Measurements from ENCODE around the gene DTX4. TPM values are rescaled to one million over a fixed set of nuclear protein-coding genes. Genes with fewer than 3 reads are reported as not detected.

Gene DTX4
- total RNA-seq, 1 experiment from 2014 or later, result 7.6 TPM

- ChIA-PET POLR2A (no interaction called here), RAD21 (ENCODE audit: low non-redundant PET in 1 of 2, low total read pairs in 2 of 2, uncharacterized antibody in 2 of 2, unreplicated experiment in 2 of 2) (no interaction called here), CTCF (no interaction called here)
- H3K4me1 ChIP-seq (ENCODE audit: control insufficient read depth in 1 of 2, insufficient read depth in 2 of 2, low read length in 2 of 2), result no peaks in the 10 kb centered on the region; a peak in 2 of 4 replicates
- intact Hi-C loops (cut with micrococcal nuclease), result loop anchor here (1.0 to 2.0 kb wide), 3 partner anchors 37 to 473 kb away; no protein-coding TSS in a partner anchor
- no peaks in the 10 kb centered on the region for H3K9me3 ChIP-seq (ENCODE audit: control insufficient read depth in 1 of 2, insufficient read depth in 1 of 2, low read depth in 1 of 2, low read length in 2 of 2)
- BruUV-seq (replicated peaks), result no TSS peak
- TF ChIP-seq REST (IDR thresholded peaks at IDR 0.05; ENCODE audit: low read depth), result no peak
- TF ChIP-seq EGR1 (IDR thresholded peaks at IDR 0.05; ENCODE audit: low read depth), result no peak
- TF ChIP-seq SIN3A (IDR thresholded peaks at IDR 0.05; ENCODE audit: low read depth), result no peak
- TF ChIP-seq SP1 (IDR thresholded peaks at IDR 0.05; ENCODE audit: low read depth), result no peak
- no peak for TF ChIP-seq ZBTB33 (IDR thresholded peaks at IDR 0.05; ENCODE audit: extremely low read depth, insufficient replicate concordance, low read length)
- TF ChIP-seq POLR2A (IDR thresholded peaks at IDR 0.05; ENCODE audit: borderline replicate concordance, extremely low read depth, insufficient read depth, insufficient read length), result no peak
- no peak for TF ChIP-seq POLR2AphosphoS5 (IDR thresholded peaks at IDR 0.05; ENCODE audit: low read depth, low read length)
- peak; percentile 72 for TF ChIP-seq RAD21 (IDR thresholded peaks at IDR 0.05; ENCODE audit: low read depth)
- no peak for TF ChIP-seq CEBPB (IDR thresholded peaks at IDR 0.05; ENCODE audit: low read depth)
- TF ChIP-seq JUND (IDR thresholded peaks at IDR 0.05), result no peak
- no peak for TF ChIP-seq ZFX (IDR thresholded peaks at IDR 0.05)
- no peak for TF ChIP-seq FOSL1 (IDR thresholded peaks at IDR 0.05; ENCODE audit: low read depth)
- no peak for TF ChIP-seq MAX (IDR thresholded peaks at IDR 0.05)
- peak; percentile 61 to 78 (median 70) for TF ChIP-seq CTCF (IDR thresholded peaks at IDR 0.05 in 2 of 3, conservative IDR thresholded peaks at IDR 0.05 in 1 of 3; ENCODE audit: borderline replicate concordance in 1 of 3, insufficient read depth in 1 of 3, low read depth in 2 of 3, low read length in 2 of 3)
- TF ChIP-seq CBX3 (IDR thresholded peaks at IDR 0.05; ENCODE audit: low read depth), result no peak
- H3K79me2 ChIP-seq (ENCODE audit: insufficient read depth, low read length), result no peaks in the 10 kb centered on the region
- no peaks in the 10 kb centered on the region for H3K27me3 ChIP-seq (ENCODE audit: insufficient read depth, low read length)
- ATAC-seq (peak; percentile 58), DNase-seq (ENCODE audit: low read depth, low spot score) (no peak)
- no peak overlapping the region for H3K4me3 ChIP-seq (replicated peaks in 1 of 2; ENCODE audit: low read depth in 1 of 2, low read length in 2 of 2)
- H3K9ac ChIP-seq (ENCODE audit: low read length), result no peak overlapping the region
- H3K27ac ChIP-seq (ENCODE audit: low read depth, low read length), result no peak overlapping the region
- H4K20me1 ChIP-seq (ENCODE audit: insufficient read depth), result no peaks in the 10 kb centered on the region
- H3K9me2 ChIP-seq (ENCODE audit: insufficient read depth), result no peaks in the 10 kb centered on the region
- no peak overlapping the region for H2AFZ ChIP-seq (ENCODE audit: low read depth, low read length, poor library complexity, severe bottlenecking)
- H3K36me3 ChIP-seq (ENCODE audit: control insufficient read depth in 1 of 2, insufficient read depth in 2 of 2, low read length in 2 of 2), result no peaks in the 10 kb centered on the region
- no peak overlapping the region for H3K4me2 ChIP-seq (ENCODE audit: low read length)
Observed at GRCh38 chr11:59207988-59208451, 36.1 kb downstream of the DTX4 start.

All from HCT116 (cell line).